Measurements from ENCODE around the gene GALNT16. TPM values are rescaled to one million over a fixed set of nuclear protein-coding genes. Genes with fewer than 3 reads are reported as not detected.

GALNT16 gene
- total and polyA plus RNA-seq, 8 donors, result 0.53 to 2.2 (median 1.6) TPM; not detected in 1

DNA sequence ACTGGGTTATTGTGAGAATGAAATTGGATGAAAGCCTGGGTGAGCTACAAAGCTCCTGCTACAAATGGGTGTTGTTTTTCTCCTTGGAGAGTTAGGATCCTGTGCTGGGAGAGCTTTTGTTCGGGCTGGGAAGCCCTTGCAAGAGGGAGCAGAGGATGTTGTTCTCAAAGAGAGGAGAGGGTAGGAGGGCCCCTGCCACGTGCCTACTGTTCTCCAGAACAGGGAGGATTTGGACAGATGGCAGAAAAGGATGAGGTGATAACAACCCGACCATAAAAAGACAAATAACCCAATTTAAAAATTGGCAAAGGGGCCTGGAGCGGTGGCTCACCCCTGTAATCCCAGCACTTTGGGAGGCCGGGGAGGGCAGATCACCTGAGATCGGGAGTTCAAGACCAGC lies 68.8 kb downstream of the GALNT16 start:
- no peak overlapping the region for H3K27ac ChIP-seq
- no peaks in the 10 kb centered on the region for H3K4me1 ChIP-seq
- H3K36me3 ChIP-seq, result no peaks in the 10 kb centered on the region
- TF ChIP-seq CTCF (IDR thresholded peaks at IDR 0.05), result no peak
- no peak for TF ChIP-seq POLR2AphosphoS5 (IDR thresholded peaks at IDR 0.05)
- TF ChIP-seq POLR2A (IDR thresholded peaks at IDR 0.05), result no peak
- no peak for TF ChIP-seq EP300 (IDR thresholded peaks at IDR 0.05)
- no peak for DNase-seq
- 81 to 88% (median 87%) methylated on average over 6 of the region's 6 CpGs for WGBS, 5 donors
- intact Hi-C loops (cut with DNase I; ENCODE audit: low total_unique reads), result no loop called here
- H3K27me3 ChIP-seq, result no peaks in the 10 kb centered on the region
- H3K9me3 ChIP-seq, result no peaks in the 10 kb centered on the region
- no peak overlapping the region for H3K4me3 ChIP-seq

DNA sequence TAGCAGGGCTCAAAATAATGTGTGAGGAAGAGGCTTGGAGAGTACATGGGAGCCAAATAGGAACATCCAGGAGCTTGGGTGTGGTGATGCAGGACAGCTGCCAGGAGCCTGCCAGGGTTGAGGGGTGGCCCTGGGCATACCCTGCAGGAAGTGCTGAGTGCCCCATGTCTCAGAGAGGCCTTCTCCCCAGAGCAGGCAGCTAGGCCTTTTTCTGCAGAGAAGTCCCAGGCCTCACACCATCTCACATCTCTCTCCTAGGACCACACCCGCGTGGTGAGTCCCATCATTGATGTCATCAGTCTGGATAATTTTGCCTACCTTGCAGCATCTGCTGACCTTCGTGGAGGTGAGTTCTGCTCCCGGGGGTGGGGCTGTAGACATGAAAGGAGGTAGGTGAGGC lies 71.2 kb downstream of the GALNT16 start:
- no peak overlapping the region for H3K27ac ChIP-seq
- no peak overlapping the region for H3K4me3 ChIP-seq
- H3K27me3 ChIP-seq, result no peaks in the 10 kb centered on the region
- no peak for DNase-seq
- H3K36me3 ChIP-seq, result no peaks in the 10 kb centered on the region
- no peaks in the 10 kb centered on the region for H3K4me1 ChIP-seq
- 70 to 100% (median 89%) methylated on average over 4 of the region's 4 CpGs for WGBS, 5 donors
- intact Hi-C loops (cut with DNase I; ENCODE audit: low total_unique reads), result no loop called here
- TF ChIP-seq POLR2A (IDR thresholded peaks at IDR 0.05), result no peak
- TF ChIP-seq EP300 (IDR thresholded peaks at IDR 0.05), result no peak
- no peak for TF ChIP-seq POLR2AphosphoS5 (IDR thresholded peaks at IDR 0.05)
- TF ChIP-seq CTCF (IDR thresholded peaks at IDR 0.05), result no peak
- H3K9me3 ChIP-seq, result no peaks in the 10 kb centered on the region

GRCh38 chr14:69332782-69333395 lies 72.9 kb downstream of the GALNT16 start:
- H3K4me1 ChIP-seq, result no peaks in the 10 kb centered on the region
- no peak for DNase-seq
- intact Hi-C loops (cut with DNase I; ENCODE audit: low total_unique reads), result no loop called here

DNA sequence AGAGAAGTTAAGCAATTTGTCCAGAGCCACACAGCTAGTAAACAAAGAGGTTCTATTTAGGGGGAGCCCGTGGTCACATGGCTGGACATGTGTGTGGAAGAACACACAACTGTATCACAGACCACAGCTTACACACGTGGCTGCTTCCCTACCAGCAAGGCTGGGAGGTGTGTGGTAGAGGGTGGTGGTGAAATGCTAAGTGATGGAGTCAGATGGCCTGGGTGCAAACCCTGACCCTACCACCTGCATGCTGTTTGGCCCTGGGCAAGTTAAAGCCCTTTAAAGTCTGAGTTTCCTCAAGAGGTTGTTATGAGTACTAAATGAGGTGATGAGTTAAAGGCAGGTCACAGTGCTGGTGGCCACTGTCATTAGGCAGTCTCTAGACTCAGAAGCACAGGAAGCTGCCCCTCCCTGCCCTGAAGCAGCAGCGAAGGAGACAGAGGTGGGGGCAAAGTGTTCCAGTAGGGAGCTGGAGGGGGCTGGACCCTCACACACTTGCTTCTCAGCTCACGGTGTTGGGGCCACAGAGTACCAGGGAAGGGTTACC lies 73.9 kb downstream of the GALNT16 start:
- no peak overlapping the region for H3K4me3 ChIP-seq
- no peaks in the 10 kb centered on the region for H3K27me3 ChIP-seq
- no peaks in the 10 kb centered on the region for H3K9me3 ChIP-seq
- no peak overlapping the region for H3K27ac ChIP-seq
- DNase-seq, result no peak
- TF ChIP-seq POLR2A (IDR thresholded peaks at IDR 0.05) (no peak), CTCF (IDR thresholded peaks at IDR 0.05) (no peak)
- intact Hi-C loops (cut with DNase I; ENCODE audit: low total_unique reads), result no loop called here
- H3K36me3 ChIP-seq, result no peaks in the 10 kb centered on the region
- WGBS, 5 donors, result 65 to 75% (median 71%) methylated on average over 4 of the region's 4 CpGs
- H3K4me1 ChIP-seq, result no peaks in the 10 kb centered on the region

More at GRCh38 chr14:69332782-69333395, 72.9 kb downstream of the GALNT16 start:
- 73 to 86% (median 83%) methylated on average over 9 to 13 of the region's 13 CpGs for WGBS, 5 donors
- Histone ChIP-seq H3K27ac (no peak overlapping the region), H3K9me3 (no peaks in the 10 kb centered on the region), H3K27me3 (no peaks in the 10 kb centered on the region), H3K4me3 (no peak overlapping the region), H3K36me3 (no peaks in the 10 kb centered on the region)
- TF ChIP-seq EP300 (IDR thresholded peaks at IDR 0.05), result no peak
- TF ChIP-seq POLR2A (IDR thresholded peaks at IDR 0.05), result no peak
- no peak for TF ChIP-seq POLR2AphosphoS5 (IDR thresholded peaks at IDR 0.05)
- no peak for TF ChIP-seq CTCF (IDR thresholded peaks at IDR 0.05)
